NT2/D1 (cell line): ENCODE measurements around the gene TMEM117.

Experiments used
- SUZ12 ChIP-seq: IDR thresholded peaks from 2 replicates; pipeline ENCODE4 v1.6.1; 2011; ENCODE audit not compliant: insufficient read length, insufficient read depth; ENCODE audit errors: extremely low read depth
- YY1 ChIP-seq: IDR thresholded peaks from 2 replicates; pipeline ENCODE4 v1.6.1; 2011; ENCODE audit not compliant: insufficient read length, insufficient read depth
- ZNF274 ChIP-seq: IDR thresholded peaks from 2 replicates; pipeline ENCODE4 v1.6.1; 2011; ENCODE audit warnings: mild to moderate bottlenecking, low read depth, low read length

DNA sequence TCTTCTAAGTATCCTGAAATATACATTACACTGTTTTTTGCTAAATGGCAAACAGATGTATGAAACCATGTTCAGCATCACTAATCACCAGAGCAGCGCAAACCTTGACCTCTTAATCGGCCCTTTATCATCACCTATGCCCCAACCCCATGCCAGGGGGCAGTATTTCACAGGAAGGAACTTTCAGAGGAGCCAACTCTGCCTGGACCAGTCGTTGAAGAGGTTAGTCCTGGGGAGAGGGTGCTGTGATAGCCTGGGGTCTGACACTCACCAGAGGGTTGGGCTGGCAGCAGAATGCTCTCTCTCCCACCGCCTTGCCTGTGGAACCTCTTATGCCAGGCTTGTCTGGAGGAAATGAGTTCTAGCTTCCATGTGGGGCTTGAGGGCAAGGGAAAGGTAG is 411.7 kb downstream of the TMEM117 start:
- TF ChIP-seq YY1 (no peak), ZNF274 (no peak), SUZ12 (no peak)
